ENCODE results near the gene TP73.
A peak's percentile ranks its signal among the peaks of the same experiment; 100 is the strongest.
"Not testable (repeated sequence)": the region's sequence is repeated elsewhere in the genome, so short reads cannot be mapped to it uniquely, and the experiment has no call there.

TP73 gene

DNA sequence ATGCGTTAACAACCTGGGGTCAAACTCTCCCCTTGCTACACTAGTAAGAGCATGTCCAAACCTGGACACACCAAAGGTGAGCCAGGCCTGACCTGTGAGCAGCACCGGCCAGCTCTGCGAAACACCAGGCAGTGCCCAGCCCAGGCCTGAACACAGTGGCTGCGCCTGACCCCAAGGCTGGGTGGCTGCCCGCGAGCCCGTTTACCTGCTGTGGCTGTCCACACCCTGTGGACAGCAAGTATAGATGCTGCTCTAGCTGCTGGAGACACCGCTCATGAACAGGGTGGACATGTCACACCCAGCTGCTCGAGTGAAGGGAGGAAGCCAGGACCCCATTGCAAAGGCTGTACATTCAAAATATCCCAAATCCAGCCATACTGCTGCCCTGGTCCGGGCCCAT lies 92.3 kb downstream of the TP73 start:
- no peak for TF ChIP-seq CTCF (conservative IDR thresholded peaks at IDR 0.05; ENCODE audit: low read depth, low read length)
- DNase-seq (ENCODE audit: low read depth), result no peak
- H3K4me3 ChIP-seq (ENCODE audit: low read depth, low read length), result no peak overlapping the region

GRCh38 chr1:3745071-3745470 lies 92.8 kb downstream of the TP73 start:
- H3K4me3 ChIP-seq (ENCODE audit: low read depth, low read length), result no peak overlapping the region
- DNase-seq (ENCODE audit: low read depth), result no peak
- TF ChIP-seq CTCF (conservative IDR thresholded peaks at IDR 0.05; ENCODE audit: low read depth, low read length), result no peak

DNA sequence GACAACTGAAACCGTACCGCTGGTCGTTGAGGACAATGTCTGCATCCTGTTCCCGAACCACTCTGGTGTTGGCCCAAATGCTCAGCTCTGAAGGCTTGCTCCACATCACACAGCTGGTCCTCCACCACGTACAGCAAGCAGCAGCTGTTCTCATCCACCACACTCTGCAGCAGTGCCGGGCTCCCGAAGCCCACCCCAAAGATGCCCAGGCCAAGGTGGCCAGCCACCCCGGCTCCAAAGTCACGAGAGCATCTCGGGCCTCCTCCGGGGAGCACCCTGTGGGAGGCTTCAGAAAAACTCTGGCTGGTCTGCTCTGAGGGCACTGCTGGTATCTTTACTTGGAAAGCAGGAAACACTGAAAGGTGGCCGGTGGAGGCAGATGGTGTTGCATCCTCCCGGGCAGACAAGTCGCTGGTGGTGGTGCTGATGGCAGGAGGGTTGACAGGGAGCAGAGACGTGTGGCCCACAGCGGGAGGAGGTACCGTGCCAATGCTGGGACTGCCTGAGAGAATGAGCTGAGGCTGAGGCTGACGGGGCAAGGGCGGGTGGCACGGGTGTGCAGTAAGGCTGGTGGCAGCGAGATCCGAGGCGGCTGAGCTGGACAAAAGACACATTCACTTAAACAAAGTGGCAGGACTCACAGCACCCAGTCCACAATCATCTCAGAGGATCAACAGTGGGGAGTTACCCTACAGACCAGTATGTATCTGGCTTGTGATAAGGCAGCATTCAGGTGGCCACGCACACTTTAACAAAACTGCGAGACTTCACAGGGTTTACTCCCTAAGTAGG lies 93.5 kb downstream of the TP73 start:
- no peak for DNase-seq (ENCODE audit: low read depth)
- peak overlapping the region; percentile 66 for H3K4me3 ChIP-seq (ENCODE audit: low read depth, low read length)
- no peak for TF ChIP-seq CTCF (conservative IDR thresholded peaks at IDR 0.05; ENCODE audit: low read depth, low read length)

DNA sequence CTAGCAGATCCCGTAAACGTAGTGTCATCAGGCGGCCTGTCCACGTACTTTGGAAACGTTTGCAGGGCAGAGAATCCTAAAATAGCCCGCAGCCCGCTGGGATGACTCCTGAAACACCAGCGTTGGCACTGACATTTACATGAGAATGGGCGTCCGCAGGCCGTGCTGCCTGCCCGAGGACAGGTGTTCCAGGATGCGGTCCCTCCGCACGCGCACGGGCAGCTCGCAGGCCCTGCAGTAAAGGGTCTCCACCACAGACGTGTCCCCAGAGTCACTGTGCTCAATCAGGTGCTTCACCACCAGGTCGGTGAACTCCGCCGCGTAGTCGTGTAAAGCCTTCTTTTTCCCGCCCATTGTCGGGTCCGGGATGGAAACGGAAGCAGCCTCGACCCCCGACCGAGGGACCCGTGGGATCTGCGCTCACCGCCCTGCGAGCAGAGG lies 94.1 kb downstream of the TP73 start:
- DNase-seq (ENCODE audit: low read depth), result no peak
- H3K4me3 ChIP-seq (ENCODE audit: low read depth, low read length), result peak overlapping the region; percentile 66
- TF ChIP-seq CTCF (conservative IDR thresholded peaks at IDR 0.05; ENCODE audit: low read depth, low read length), result no peak

- TF ChIP-seq CTCF (conservative IDR thresholded peaks at IDR 0.05; ENCODE audit: low read depth, low read length), result no peak
- peak; percentile 63 for DNase-seq (ENCODE audit: low read depth)
- H3K4me3 ChIP-seq (ENCODE audit: low read depth, low read length), result peak overlapping the region; percentile 66
Measured at GRCh38 chr1:3746830-3747521, 94.7 kb downstream of the TP73 start.

GRCh38 chr1:3747522-3747848 lies 95.2 kb downstream of the TP73 start:
- no peak for DNase-seq (ENCODE audit: low read depth)
- peak overlapping the region; percentile 66 for H3K4me3 ChIP-seq (ENCODE audit: low read depth, low read length)
- TF ChIP-seq CTCF (conservative IDR thresholded peaks at IDR 0.05; ENCODE audit: low read depth, low read length), result no peak

DNA sequence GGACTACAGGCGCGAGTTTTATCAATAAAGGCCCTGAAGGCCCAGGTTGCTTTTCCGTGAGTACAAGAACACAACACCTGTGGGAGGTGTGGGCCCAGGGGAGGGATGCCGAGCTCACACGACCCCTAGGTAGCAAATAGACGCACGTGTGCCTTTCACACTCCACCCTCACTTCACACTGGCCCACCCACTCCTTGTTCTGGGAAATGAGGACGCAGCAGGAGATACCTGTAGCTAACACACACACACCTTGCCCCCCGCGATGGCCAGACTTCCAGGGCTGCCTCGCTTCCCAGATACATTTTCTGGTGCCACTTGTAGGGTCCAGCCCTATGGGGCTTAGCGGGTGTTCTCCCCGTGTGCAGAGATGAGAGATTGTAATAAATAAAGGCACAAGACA lies 95.6 kb downstream of the TP73 start:
- TF ChIP-seq CTCF (conservative IDR thresholded peaks at IDR 0.05; ENCODE audit: low read depth, low read length), result no peak
- H3K4me3 ChIP-seq (ENCODE audit: low read depth, low read length), result no peak overlapping the region
- DNase-seq (ENCODE audit: low read depth), result no peak

- not testable (repeated sequence) for H3K4me3 ChIP-seq (ENCODE audit: low read depth, low read length); DNase-seq (ENCODE audit: low read depth)
Measured at GRCh38 chr1:3748316-3748900, 96.1 kb downstream of the TP73 start.
